Measurements from ENCODE around the gene WASF3. TPM values are rescaled to one million over a fixed set of nuclear protein-coding genes. Genes with fewer than 3 reads are reported as not detected.

Gene WASF3
- total and polyA plus RNA-seq, 10 of the 15 experiments (the other 5 are each of a cell fraction or from before 2014, with no cell fraction given) = under 0.01 to 0.10 (median 0.01) TPM; not detected in 7

DNA sequence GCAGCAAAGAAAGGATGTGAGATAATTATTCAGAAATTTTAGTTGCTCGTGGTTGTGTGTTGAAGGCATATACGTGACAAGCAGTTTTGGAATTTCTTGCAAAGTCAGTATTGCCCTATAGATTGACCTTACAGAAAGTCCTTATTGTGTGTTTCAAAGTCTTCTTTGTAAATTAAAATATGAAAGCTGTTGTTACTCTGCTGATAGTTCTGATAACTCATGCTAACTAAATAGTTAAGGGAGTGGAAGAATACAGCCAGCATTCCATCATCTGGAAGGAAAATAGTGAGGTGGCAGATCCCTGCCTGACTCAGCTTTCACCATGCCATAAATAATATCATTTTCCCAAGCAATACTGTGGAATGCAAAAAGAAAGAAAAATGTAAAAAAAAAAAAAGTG is 27.2 kb downstream of the WASF3 start:
- Histone ChIP-seq H3K36me3 (ENCODE audit: control insufficient read depth in 2 of 2, insufficient read depth in 2 of 2, low read length in 1 of 2) (no peaks in the 10 kb centered on the region), H3K27me3 (replicated peaks in 1 of 2; ENCODE audit: control insufficient read depth in 2 of 2, insufficient read depth in 2 of 2, low read length in 1 of 2) (peaks cover 0 to 3% of the 10 kb centered on the region in 2 experiments; a peak in 2 of 4 replicates), H3K4me2 (ENCODE audit: control insufficient read depth, insufficient read depth) (no peak overlapping the region), H4K20me1 (ENCODE audit: control insufficient read depth, insufficient read depth) (no peaks in the 10 kb centered on the region), H2AFZ (ENCODE audit: control insufficient read depth, low read depth, low read length) (no peak overlapping the region), H3K4me1 (ENCODE audit: control insufficient read depth, insufficient read depth, low read length) (no peaks in the 10 kb centered on the region), H3K9ac (ENCODE audit: control insufficient read depth, insufficient read depth, low read length) (no peak overlapping the region), H3K4me3 (no peak overlapping the region), H3K79me2 (ENCODE audit: control insufficient read depth, insufficient read depth, low read length) (no peaks in the 10 kb centered on the region), H3K9me3 (replicated peaks; ENCODE audit: control insufficient read depth, insufficient read depth, low read length) (no peaks in the 10 kb centered on the region), H3K27ac (ENCODE audit: control insufficient read depth, insufficient read depth) (no peak overlapping the region)
- DNase-seq (ENCODE audit: low read depth, low spot score) (no peak), ATAC-seq (no peak), FAIRE-seq (no peak)
- ChIA-PET CTCF (interaction anchor here (0.6 kb wide), 1 partner anchor 482 kb away, joined by 5 read pairs; no protein-coding TSS in a partner anchor), RAD21 (ENCODE audit: unreplicated experiment) (no interaction called here), SMC1A (ENCODE audit: uncharacterized antibody, unreplicated experiment) (no interaction called here), POLR2A (no interaction called here)
- in situ Hi-C loops (cut with MboI) (no loop called here), intact Hi-C loops (cut with micrococcal nuclease; ENCODE audit: unreplicated experiment) (no loop called here)
- 0% methylated on average over 2 of the region's 2 CpGs for WGBS (ENCODE audit: insufficient coverage, insufficient replicate concordance, low lambda C conversion rate, missing lambda C conversion rate)
- no TSS peak for BruUV-seq (replicated peaks)
- TF ChIP-seq, protein P1, sequence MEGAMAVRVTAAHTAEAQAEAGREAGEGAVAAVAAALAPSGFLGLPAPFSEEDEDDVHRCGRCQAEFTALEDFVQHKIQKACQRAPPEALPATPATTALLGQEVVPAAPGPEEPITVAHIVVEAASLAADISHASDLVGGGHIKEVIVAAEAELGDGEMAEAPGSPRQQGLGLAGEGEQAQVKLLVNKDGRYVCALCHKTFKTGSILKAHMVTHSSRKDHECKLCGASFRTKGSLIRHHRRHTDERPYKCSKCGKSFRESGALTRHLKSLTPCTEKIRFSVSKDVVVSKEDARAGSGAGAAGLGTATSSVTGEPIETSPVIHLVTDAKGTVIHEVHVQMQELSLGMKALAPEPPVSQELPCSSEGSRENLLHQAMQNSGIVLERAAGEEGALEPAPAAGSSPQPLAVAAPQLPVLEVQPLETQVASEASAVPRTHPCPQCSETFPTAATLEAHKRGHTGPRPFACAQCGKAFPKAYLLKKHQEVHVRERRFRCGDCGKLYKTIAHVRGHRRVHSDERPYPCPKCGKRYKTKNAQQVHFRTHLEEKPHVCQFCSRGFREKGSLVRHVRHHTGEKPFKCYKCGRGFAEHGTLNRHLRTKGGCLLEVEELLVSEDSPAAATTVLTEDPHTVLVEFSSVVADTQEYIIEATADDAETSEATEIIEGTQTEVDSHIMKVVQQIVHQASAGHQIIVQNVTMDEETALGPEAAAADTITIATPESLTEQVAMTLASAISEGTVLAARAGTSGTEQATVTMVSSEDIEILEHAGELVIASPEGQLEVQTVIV (IDR thresholded peaks at IDR 0.05; ENCODE audit: borderline replicate concordance, partially characterized antibody) = no peak
- TF ChIP-seq SRF (IDR thresholded peaks at IDR 0.05; ENCODE audit: low read depth in 2 of 2, low read length in 2 of 2) (no peak), RFX5 (IDR thresholded peaks at IDR 0.05; ENCODE audit: low read depth, low read length) (no peak), LARP7 (IDR thresholded peaks at IDR 0.05) (no peak), HDAC6 (IDR thresholded peaks at IDR 0.05; ENCODE audit: unreplicated experiment) (no peak), SIN3A (IDR thresholded peaks at IDR 0.05; ENCODE audit: low read depth, low read length) (no peak), KDM1A (IDR thresholded peaks at IDR 0.05; ENCODE audit: borderline replicate concordance) (no peak), ZNF207 (IDR thresholded peaks at IDR 0.05; ENCODE audit: borderline replicate concordance) (no peak), POU2F2 (IDR thresholded peaks at IDR 0.05; ENCODE audit: borderline replicate concordance, low read depth, low read length) (no peak), KLF5 (IDR thresholded peaks at IDR 0.05; ENCODE audit: partially characterized antibody) (no peak)
- TF ChIP-seq, protein P2, sequence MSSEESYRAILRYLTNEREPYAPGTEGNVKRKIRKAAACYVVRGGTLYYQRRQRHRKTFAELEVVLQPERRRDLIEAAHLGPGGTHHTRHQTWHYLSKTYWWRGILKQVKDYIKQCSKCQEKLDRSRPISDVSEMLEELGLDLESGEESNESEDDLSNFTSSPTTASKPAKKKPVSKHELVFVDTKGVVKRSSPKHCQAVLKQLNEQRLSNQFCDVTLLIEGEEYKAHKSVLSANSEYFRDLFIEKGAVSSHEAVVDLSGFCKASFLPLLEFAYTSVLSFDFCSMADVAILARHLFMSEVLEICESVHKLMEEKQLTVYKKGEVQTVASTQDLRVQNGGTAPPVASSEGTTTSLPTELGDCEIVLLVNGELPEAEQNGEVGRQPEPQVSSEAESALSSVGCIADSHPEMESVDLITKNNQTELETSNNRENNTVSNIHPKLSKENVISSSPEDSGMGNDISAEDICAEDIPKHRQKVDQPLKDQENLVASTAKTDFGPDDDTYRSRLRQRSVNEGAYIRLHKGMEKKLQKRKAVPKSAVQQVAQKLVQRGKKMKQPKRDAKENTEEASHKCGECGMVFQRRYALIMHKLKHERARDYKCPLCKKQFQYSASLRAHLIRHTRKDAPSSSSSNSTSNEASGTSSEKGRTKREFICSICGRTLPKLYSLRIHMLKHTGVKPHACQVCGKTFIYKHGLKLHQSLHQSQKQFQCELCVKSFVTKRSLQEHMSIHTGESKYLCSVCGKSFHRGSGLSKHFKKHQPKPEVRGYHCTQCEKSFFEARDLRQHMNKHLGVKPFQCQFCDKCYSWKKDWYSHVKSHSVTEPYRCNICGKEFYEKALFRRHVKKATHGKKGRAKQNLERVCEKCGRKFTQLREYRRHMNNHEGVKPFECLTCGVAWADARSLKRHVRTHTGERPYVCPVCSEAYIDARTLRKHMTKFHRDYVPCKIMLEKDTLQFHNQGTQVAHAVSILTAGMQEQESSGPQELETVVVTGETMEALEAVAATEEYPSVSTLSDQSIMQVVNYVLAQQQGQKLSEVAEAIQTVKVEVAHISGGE (CRISPR knock-in tag; IDR thresholded peaks at IDR 0.05) = no peak
- TF ChIP-seq, protein P3, sequence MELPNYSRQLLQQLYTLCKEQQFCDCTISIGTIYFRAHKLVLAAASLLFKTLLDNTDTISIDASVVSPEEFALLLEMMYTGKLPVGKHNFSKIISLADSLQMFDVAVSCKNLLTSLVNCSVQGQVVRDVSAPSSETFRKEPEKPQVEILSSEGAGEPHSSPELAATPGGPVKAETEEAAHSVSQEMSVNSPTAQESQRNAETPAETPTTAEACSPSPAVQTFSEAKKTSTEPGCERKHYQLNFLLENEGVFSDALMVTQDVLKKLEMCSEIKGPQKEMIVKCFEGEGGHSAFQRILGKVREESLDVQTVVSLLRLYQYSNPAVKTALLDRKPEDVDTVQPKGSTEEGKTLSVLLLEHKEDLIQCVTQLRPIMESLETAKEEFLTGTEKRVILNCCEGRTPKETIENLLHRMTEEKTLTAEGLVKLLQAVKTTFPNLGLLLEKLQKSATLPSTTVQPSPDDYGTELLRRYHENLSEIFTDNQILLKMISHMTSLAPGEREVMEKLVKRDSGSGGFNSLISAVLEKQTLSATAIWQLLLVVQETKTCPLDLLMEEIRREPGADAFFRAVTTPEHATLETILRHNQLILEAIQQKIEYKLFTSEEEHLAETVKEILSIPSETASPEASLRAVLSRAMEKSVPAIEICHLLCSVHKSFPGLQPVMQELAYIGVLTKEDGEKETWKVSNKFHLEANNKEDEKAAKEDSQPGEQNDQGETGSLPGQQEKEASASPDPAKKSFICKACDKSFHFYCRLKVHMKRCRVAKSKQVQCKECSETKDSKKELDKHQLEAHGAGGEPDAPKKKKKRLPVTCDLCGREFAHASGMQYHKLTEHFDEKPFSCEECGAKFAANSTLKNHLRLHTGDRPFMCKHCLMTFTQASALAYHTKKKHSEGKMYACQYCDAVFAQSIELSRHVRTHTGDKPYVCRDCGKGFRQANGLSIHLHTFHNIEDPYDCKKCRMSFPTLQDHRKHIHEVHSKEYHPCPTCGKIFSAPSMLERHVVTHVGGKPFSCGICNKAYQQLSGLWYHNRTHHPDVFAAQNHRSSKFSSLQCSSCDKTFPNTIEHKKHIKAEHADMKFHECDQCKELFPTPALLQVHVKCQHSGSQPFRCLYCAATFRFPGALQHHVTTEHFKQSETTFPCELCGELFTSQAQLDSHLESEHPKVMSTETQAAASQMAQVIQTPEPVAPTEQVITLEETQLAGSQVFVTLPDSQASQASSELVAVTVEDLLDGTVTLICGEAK (IDR thresholded peaks at IDR 0.05; ENCODE audit: borderline replicate concordance) = no peak
